SK-N-SH (cell line): ENCODE data around the gene LSMEM2.

Experiments
- ELF1 ChIP-seq: IDR thresholded peaks from 2 replicates; pipeline ENCODE4 v1.4.0; 2012
- FOXJ3 ChIP-seq: sonication (generic); formaldehyde crosslinking; IDR thresholded peaks from 2 replicates; pipeline ENCODE4 v1.5.1; 2020; ENCODE audit warnings: mild to moderate bottlenecking, missing genetic modification reagents
- FOXM1 ChIP-seq: IDR thresholded peaks from 2 replicates; pipeline ENCODE4 v1.4.0; 2012; ENCODE audit warnings: low read depth, mild to moderate bottlenecking
- JUND ChIP-seq: IDR thresholded peaks from 2 replicates; pipeline ENCODE4 v1.4.0; 2012
- PBX3 ChIP-seq: IDR thresholded peaks from 2 replicates; pipeline ENCODE4; 2012
- POLR2AphosphoS5 ChIP-seq: IDR thresholded peaks from 2 replicates; pipeline ENCODE4 v1.6.1; 2012; ENCODE audit warnings: low read depth, low read length
- SIN3A ChIP-seq: IDR thresholded peaks from 2 replicates; pipeline ENCODE4 v1.6.1; 2012; ENCODE audit warnings: low read depth, mild to moderate bottlenecking, low read length, moderate library complexity, borderline replicate concordance
- SMC3 ChIP-seq: IDR thresholded peaks from 2 replicates; pipeline ENCODE4 v1.6.1; 2012; ENCODE audit warnings: low read depth, low read length, improper control_type of control experiment
- TAF1 ChIP-seq: IDR thresholded peaks from 2 replicates; pipeline ENCODE4 v1.6.1; 2012; ENCODE audit warnings: low read depth, mild to moderate bottlenecking, low read length, moderate library complexity, borderline replicate concordance

DNA sequence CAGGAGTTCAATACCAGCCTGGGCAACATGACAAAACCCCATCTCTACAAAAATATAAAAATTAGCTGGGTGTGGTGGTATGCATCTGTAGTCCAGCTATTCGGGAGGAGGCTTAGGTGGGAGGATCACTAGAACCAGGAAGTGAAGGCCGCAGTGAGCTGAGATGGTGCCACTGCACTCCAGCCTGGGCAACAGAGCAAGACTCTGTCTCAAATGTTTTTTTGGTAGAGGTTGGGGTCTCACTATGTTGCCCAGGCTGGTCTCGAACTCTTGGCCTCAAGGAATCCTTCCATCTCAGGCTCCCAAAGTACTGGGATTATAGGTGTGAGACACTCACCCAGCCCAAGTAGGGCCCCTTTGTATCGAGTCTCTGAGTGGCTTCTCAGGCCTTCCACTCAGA, 15.2 kb downstream of the LSMEM2 start:
- TF ChIP-seq ELF1 (no peak), TAF1 (no peak), POLR2AphosphoS5 (no peak), SIN3A (no peak), JUND (no peak), FOXM1 (no peak), SMC3 (no peak), FOXJ3 (CRISPR knock-in tag) (no peak), PBX3 (no peak)
